Measurements from ENCODE around the gene NIM1K.

NIM1K gene

GRCh38 chr5:43157068-43157467, 35.0 kb upstream of the NIM1K start:
- ChIA-PET CTCF (interaction anchor here (0.6 kb wide), 1 partner anchor 455 kb away, joined by 3 read pairs; no protein-coding TSS in a partner anchor), POLR2A (no interaction called here)
- Histone ChIP-seq H3K4me1 (ENCODE audit: control insufficient read depth, insufficient read depth, low read length) (peaks cover 8% of the 10 kb centered on the region), H3K36me3 (ENCODE audit: control insufficient read depth in 2 of 2, insufficient read depth in 1 of 2, low read length in 2 of 2) (peaks cover 23 to 24% of the 10 kb centered on the region in 2 experiments), H3K27ac (ENCODE audit: extremely low read depth, low read depth, low read length) (no peak overlapping the region), H3K9me3 (ENCODE audit: control insufficient read depth, insufficient read depth, low read depth, low read length) (no peaks in the 10 kb centered on the region), H3K4me3 (ENCODE audit: low read depth, low read length) (no peak overlapping the region)
- TF ChIP-seq PRDM6 (tag by site-specific recombination; IDR thresholded peaks at IDR 0.05), result no peak
- TF ChIP-seq ZNF292 (tag by site-specific recombination; IDR thresholded peaks at IDR 0.05; ENCODE audit: borderline replicate concordance, low read depth), result no peak
- no peak for TF ChIP-seq ZNF280C (tag by site-specific recombination; IDR thresholded peaks at IDR 0.05)
- TF ChIP-seq ZNF830 (tag by site-specific recombination; IDR thresholded peaks at IDR 0.05; ENCODE audit: low read depth), result no peak
- no peak for TF ChIP-seq ZNF785 (tag by site-specific recombination; IDR thresholded peaks at IDR 0.05)
- TF ChIP-seq ZNF555 (tag by site-specific recombination; conservative IDR thresholded peaks at IDR 0.05), result no peak
- TF ChIP-seq ZNF138 (tag by site-specific recombination; IDR thresholded peaks at IDR 0.05; ENCODE audit: borderline replicate concordance), result no peak
- no peak for TF ChIP-seq ZBTB7A (tag by site-specific recombination; IDR thresholded peaks at IDR 0.05; ENCODE audit: low read depth)
- no peak for TF ChIP-seq ZNF202 (tag by site-specific recombination; IDR thresholded peaks at IDR 0.05; ENCODE audit: borderline replicate concordance)
- no peak for TF ChIP-seq GLIS1 (tag by site-specific recombination; IDR thresholded peaks at IDR 0.05)
- no peak for TF ChIP-seq KLF10 (tag by site-specific recombination; IDR thresholded peaks at IDR 0.05)
- no peak for TF ChIP-seq ZNF585B (tag by site-specific recombination; IDR thresholded peaks at IDR 0.05)
- TF ChIP-seq ZNF658 (tag by site-specific recombination; IDR thresholded peaks at IDR 0.05), result no peak
- no peak for TF ChIP-seq MYNN (tag by site-specific recombination; IDR thresholded peaks at IDR 0.05; ENCODE audit: borderline replicate concordance)

GRCh38 chr5:43161244-43161643, 30.8 kb upstream of the NIM1K start:
- Histone ChIP-seq H3K4me3 (ENCODE audit: low read depth, low read length) (no peak overlapping the region), H3K4me1 (ENCODE audit: control insufficient read depth, insufficient read depth, low read length) (peaks cover under 1% of the 10 kb centered on the region; the same call in 1 of the 2 replicates), H3K27ac (ENCODE audit: extremely low read depth, low read depth, low read length) (no peak overlapping the region), H3K36me3 (ENCODE audit: control insufficient read depth in 2 of 2, insufficient read depth in 1 of 2, low read length in 2 of 2) (peaks cover 46 to 56% of the 10 kb centered on the region in 2 experiments), H3K9me3 (ENCODE audit: control insufficient read depth, insufficient read depth, low read depth, low read length) (no peaks in the 10 kb centered on the region)
- POLR2A ChIA-PET, result interaction anchor here (1.0 kb wide), 1 partner anchor 40 kb away, joined by 3 read pairs; the partner anchor contains the start of gene ZNF131
- CTCF ChIA-PET, result interaction anchor here (0.6 to 1.0 kb wide), 2 partner anchors 17 to 134 kb away, joined by 4 to 6 read pairs; no protein-coding TSS in a partner anchor
- TF ChIP-seq ZNF274 (IDR thresholded peaks at IDR 0.05; ENCODE audit: low read length), result no peak
- no peak for TF ChIP-seq ZNF274 (tag by site-specific recombination; IDR thresholded peaks at IDR 0.05; ENCODE audit: borderline replicate concordance)
- TF ChIP-seq GFI1B (tag by site-specific recombination; IDR thresholded peaks at IDR 0.05), result no peak
- TF ChIP-seq ZNF488 (tag by site-specific recombination; IDR thresholded peaks at IDR 0.05), result no peak
- TF ChIP-seq ZNF692 (tag by site-specific recombination; IDR thresholded peaks at IDR 0.05), result no peak
- no peak for TF ChIP-seq ZNF785 (tag by site-specific recombination; IDR thresholded peaks at IDR 0.05)
